Large intestine (tissue), 3 donors: ENCODE results near the gene MRPL9. TPM values are rescaled to one million over a fixed set of nuclear protein-coding genes. Genes with fewer than 3 reads are reported as not detected.

Experiments used
- DNase-seq, 2 donors: peaks; one replicate each; pipeline versions ENCODE4 v3.0.0 to v3.0.0-alpha.2; 2013
- H3K27ac ChIP-seq: one replicate; pipeline ENCODE4 v1.5.1; 2013; ENCODE audit warnings: low read length
- H3K27me3 ChIP-seq: 2 replicates; pipeline ENCODE4 v1.6.1; 2013; ENCODE audit warnings: low read length; ENCODE audit not compliant: control insufficient read depth, insufficient read depth
- H3K36me3 ChIP-seq: 2 replicates; pipeline ENCODE4 v1.6.1; 2013; ENCODE audit warnings: low read length; ENCODE audit not compliant: control insufficient read depth, insufficient read depth
- H3K4me1 ChIP-seq: one replicate; pipeline ENCODE4 v1.6.1; 2013; ENCODE audit warnings: low read length; ENCODE audit not compliant: control insufficient read depth, insufficient read depth
- H3K4me3 ChIP-seq: one replicate; pipeline ENCODE4 v1.5.1; 2013; ENCODE audit warnings: low read length
- H3K9me3 ChIP-seq: one replicate; pipeline ENCODE4 v1.6.1; 2013; ENCODE audit warnings: mild to moderate bottlenecking, low read depth, low read length, moderate library complexity; ENCODE audit not compliant: control insufficient read depth
- WGBS: methylation state at CpG from one replicate; pipeline ENCODE4 v1.1.5; 2013; ENCODE audit warnings: low lambda C conversion rate; ENCODE audit not compliant: insufficient coverage; 5-methylcytosine and 5-hydroxymethylcytosine counted together
- polyA plus RNA-seq: library from polyadenylated mRNA; unstranded; fragments of 120-200 nt; gene quantifications from one replicate; pipeline ENCODE4 v1.2.1, GENCODE V29; 2013

MRPL9 gene
- polyA plus RNA-seq, 1 donor: 58.3 TPM

DNA sequence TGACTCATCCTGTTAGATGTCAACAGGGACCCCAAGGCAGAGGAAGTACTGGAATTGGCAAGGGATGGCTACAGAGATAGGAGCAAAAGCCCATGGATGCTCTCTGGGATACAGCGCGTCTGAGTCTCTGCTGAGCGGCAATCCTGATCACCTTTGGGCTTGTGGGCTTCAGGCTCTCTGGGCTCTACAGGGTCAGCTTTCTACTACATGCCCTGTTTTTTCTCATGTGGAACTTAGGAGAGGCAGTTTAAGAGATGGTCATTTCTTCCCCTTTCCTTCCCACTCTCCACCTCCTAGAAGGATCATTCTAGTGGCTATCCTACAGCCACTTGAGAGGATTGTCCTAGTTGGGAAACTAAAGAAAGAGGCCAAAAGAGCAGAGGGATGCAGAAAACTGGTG is 40.6 kb upstream of the MRPL9 start:
- peaks cover 44% of the 10 kb centered on the region for H3K27me3 ChIP-seq
- no peaks in the 10 kb centered on the region for H3K4me1 ChIP-seq
- WGBS: no CpG with 5 or more reads among the region's 3 CpGs
- H3K4me3 ChIP-seq: no peak overlapping the region
- no peaks in the 10 kb centered on the region for H3K9me3 ChIP-seq
- no peak overlapping the region for H3K27ac ChIP-seq
- H3K36me3 ChIP-seq: no peaks in the 10 kb centered on the region
- DNase-seq: no peak

- no peak for DNase-seq
- H3K4me1 ChIP-seq: no peaks in the 10 kb centered on the region
- no peak overlapping the region for H3K4me3 ChIP-seq
- peaks cover 47% of the 10 kb centered on the region for H3K27me3 ChIP-seq
- H3K36me3 ChIP-seq: no peaks in the 10 kb centered on the region
- H3K9me3 ChIP-seq: no peaks in the 10 kb centered on the region
- H3K27ac ChIP-seq: no peak overlapping the region
These were observed 39.9 kb upstream of the MRPL9 start for GRCh38 chr1:151803164-151803563.

GRCh38 chr1:151802372-151802771 is 39.1 kb upstream of the MRPL9 start:
- Histone ChIP-seq H3K36me3 (no peaks in the 10 kb centered on the region), H3K4me3 (no peak overlapping the region), H3K4me1 (no peaks in the 10 kb centered on the region), H3K9me3 (no peaks in the 10 kb centered on the region), H3K27me3 (peaks cover 47% of the 10 kb centered on the region), H3K27ac (no peak overlapping the region)
- no CpG with 5 or more reads among the region's 5 CpGs for WGBS
- no peak for DNase-seq

DNA sequence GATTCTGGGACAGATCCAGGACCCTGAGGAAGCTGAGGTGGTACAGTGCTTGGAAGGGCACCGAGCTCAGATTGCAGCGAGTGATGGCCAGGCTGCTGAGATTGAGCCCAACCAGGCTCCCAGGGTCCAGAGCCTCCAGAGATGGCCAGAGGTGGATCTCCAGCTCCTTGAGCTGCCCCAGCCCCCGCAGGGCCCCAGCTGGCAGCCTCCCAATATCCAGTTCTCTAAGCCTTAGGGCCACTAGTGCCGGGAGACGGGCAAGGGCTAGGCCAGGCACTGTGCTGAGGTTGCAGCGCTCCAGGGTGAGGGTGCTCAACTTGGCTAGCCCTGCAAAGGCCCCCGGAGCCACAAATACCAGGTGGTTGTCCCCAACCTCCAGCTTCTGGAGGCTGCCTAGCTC is 38.5 kb upstream of the MRPL9 start:
- Histone ChIP-seq H3K27me3 (peaks cover 47% of the 10 kb centered on the region), H3K27ac (no peak overlapping the region), H3K4me1 (no peaks in the 10 kb centered on the region), H3K36me3 (no peaks in the 10 kb centered on the region), H3K4me3 (no peak overlapping the region), H3K9me3 (no peaks in the 10 kb centered on the region)
- WGBS: no CpG with 5 or more reads among the region's 7 CpGs
- DNase-seq: no peak

DNA sequence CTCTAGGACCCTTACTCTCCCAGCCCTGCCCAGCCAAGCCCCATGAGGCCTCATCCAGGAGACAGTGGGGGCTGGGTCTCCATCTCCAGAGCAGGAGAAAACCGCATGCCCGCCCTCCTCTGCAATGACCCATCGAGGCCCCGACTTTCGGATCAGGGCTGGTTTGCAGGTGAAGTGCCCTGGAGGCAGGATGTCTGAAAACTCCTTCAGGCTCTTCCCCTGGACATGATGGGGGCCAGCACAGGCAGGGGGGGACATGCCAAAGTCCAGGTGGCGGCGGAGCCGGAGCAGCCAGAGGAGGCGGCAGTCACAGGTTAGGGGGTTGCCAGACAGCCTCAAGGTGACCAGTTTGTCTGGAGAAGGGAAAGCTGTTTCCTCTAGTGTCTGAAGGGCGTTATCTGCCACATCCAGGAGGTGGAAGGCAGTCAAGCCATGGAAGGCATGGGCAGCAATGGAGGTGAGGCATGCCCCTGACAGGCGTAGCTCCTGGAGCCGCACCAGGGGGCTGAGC is 38.1 kb upstream of the MRPL9 start:
- Histone ChIP-seq H3K27ac (no peak overlapping the region), H3K4me3 (no peak overlapping the region), H3K9me3 (no peaks in the 10 kb centered on the region), H3K27me3 (peaks cover 47% of the 10 kb centered on the region), H3K36me3 (no peaks in the 10 kb centered on the region), H3K4me1 (no peaks in the 10 kb centered on the region)
- WGBS: no CpG with 5 or more reads among the region's 12 CpGs
- DNase-seq: no peak

GRCh38 chr1:151800830-151801229 is 37.5 kb upstream of the MRPL9 start:
- no CpG with 5 or more reads among the region's 8 CpGs for WGBS
- no peaks in the 10 kb centered on the region for H3K4me1 ChIP-seq
- no peak for DNase-seq
- H3K9me3 ChIP-seq: no peaks in the 10 kb centered on the region
- no peak overlapping the region for H3K4me3 ChIP-seq
- peaks cover 47% of the 10 kb centered on the region for H3K27me3 ChIP-seq
- no peak overlapping the region for H3K27ac ChIP-seq
- H3K36me3 ChIP-seq: no peaks in the 10 kb centered on the region

GRCh38 chr1:151799179-151800022 is 36.1 kb upstream of the MRPL9 start:
- H3K4me3 ChIP-seq: no peak overlapping the region
- no peaks in the 10 kb centered on the region for H3K36me3 ChIP-seq
- no CpG with 5 or more reads among the region's 9 CpGs for WGBS
- no peak for DNase-seq
- no peak overlapping the region for H3K27ac ChIP-seq
- H3K27me3 ChIP-seq: peaks cover 34% of the 10 kb centered on the region
- no peaks in the 10 kb centered on the region for H3K9me3 ChIP-seq
- no peaks in the 10 kb centered on the region for H3K4me1 ChIP-seq

DNA sequence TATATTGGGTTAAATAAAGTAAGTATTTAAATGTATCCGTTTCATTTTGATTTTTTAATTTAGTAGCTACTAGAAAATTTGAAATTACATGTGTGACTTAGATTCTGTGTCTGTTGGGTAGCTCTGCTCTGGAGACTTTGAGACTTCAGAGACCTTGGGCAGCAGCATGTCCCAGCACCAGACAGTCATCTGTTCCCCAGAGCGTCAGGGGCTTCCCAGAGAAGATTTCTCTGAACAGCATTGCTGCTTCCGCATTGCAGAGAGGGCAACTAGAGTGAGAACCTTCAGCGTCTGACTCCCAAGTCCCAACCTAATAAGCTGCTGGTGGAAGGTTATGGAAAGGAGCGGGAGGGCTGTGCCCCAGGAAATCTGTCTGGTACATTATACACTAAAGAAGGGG is 35.3 kb upstream of the MRPL9 start:
- H3K36me3 ChIP-seq: no peaks in the 10 kb centered on the region
- DNase-seq: no peak
- WGBS: no CpG with 5 or more reads among the region's 5 CpGs
- no peak overlapping the region for H3K27ac ChIP-seq
- H3K4me1 ChIP-seq: no peaks in the 10 kb centered on the region
- H3K9me3 ChIP-seq: no peaks in the 10 kb centered on the region
- H3K27me3 ChIP-seq: peaks cover 26% of the 10 kb centered on the region
- H3K4me3 ChIP-seq: no peak overlapping the region

DNA sequence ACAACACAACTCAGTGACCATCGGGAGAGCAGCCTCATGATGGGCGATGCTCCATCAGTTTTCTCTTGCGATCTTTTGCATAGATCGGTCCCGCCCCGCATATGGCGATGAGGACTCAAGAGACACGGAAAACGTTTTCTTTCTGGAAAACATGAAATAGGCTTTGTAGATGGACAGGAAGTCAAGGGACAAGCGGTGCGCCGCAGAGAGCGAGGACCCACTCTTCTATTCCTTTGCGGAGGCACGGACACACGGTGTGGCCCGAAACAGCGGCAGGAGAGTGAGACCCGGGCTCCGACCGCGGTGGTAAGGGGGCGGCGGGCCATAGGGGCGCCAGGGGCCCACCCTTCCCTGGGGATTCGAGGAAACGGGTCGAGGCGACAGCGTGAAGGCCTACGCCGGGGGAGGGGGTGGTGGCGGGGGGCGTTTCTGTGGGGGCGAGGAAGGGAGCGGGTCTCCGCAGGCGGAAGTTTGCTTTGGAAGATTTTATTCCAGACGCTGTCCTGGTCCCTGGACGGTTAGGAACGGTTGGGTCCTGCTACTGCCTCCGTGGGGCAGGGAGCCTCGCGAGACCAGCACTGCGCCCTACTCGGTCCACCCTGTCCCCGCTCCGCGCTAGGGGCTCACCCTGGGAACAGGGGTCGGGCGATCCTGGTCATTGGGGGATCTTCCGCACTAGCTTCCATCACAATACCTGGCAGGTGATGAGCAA is 27.8 kb upstream of the MRPL9 start:
- H3K4me3 ChIP-seq: peak overlapping the region; percentile 63
- H3K27me3 ChIP-seq: peaks cover 1% of the 10 kb centered on the region
- no peaks in the 10 kb centered on the region for H3K9me3 ChIP-seq
- H3K27ac ChIP-seq: no peak overlapping the region
- H3K4me1 ChIP-seq: no peaks in the 10 kb centered on the region
- H3K36me3 ChIP-seq: no peaks in the 10 kb centered on the region
- DNase-seq: peak in 1 of 2 donors; percentile 26
- no CpG with 5 or more reads among the region's 52 CpGs for WGBS

- no CpG with 5 or more reads among the region's 58 CpGs for WGBS
- no peaks in the 10 kb centered on the region for H3K9me3 ChIP-seq
- peak within 1 kb of the TSS; percentile 63 for H3K4me3 ChIP-seq
- H3K27me3 ChIP-seq: peaks cover 2% of the 10 kb centered on the region
- no peaks in the 10 kb centered on the region for H3K36me3 ChIP-seq
- H3K27ac ChIP-seq: no peak within 1 kb of the TSS
- H3K4me1 ChIP-seq: no peaks in the 10 kb centered on the region
- peak; percentile 98 to 99 for DNase-seq
These were observed 27.0 kb upstream of the MRPL9 start, which contains the start of gene TDRKH for GRCh38 chr1:151790071-151790939. Gene TDRKH, minus strand, starts transcription at chr1:151790500. Its CDS starts 7,478 bp downstream, at chr1:151783022.
